Uterus (tissue), 4 donors: Measurements from ENCODE around the gene FOCAD. TPM values are rescaled to one million over a fixed set of nuclear protein-coding genes. Genes with fewer than 3 reads are reported as not detected.

Experiments used
- DNase-seq, 2 donors: peaks; one replicate each; pipeline ENCODE4 v3.0.0-alpha.2; 2019 to 2020
- H3K27ac ChIP-seq, 2 donors: fragments of 200-600 bp; sonication (generic); 1 replicate in 1 of 2; 2 replicates in 1 of 2; pipeline ENCODE4 v1.5.1; 2016 to 2018
- H3K27me3 ChIP-seq, 2 donors: fragments of 200-600 bp; sonication (generic); one replicate each; pipeline ENCODE4 v1.5.1; 2018 to 2019; ENCODE audit warnings: control low read depth in 1 of 2
- H3K36me3 ChIP-seq, 2 donors: fragments of 200-600 bp; sonication (generic); one replicate each; pipeline ENCODE4 v1.5.1; 2019; ENCODE audit warnings: control low read depth in 1 of 2
- H3K4me1 ChIP-seq, 2 donors: fragments of 200-600 bp; sonication (generic); one replicate each; pipeline ENCODE4 v1.5.1; 2018 to 2019; ENCODE audit warnings: control low read depth in 1 of 2
- H3K4me3 ChIP-seq, 2 donors: fragments of 200-600 bp; sonication (generic); 1 replicate in 1 of 2; 2 replicates in 1 of 2; pipeline ENCODE4 v1.5.1; 2018 to 2019; ENCODE audit warnings: mild to moderate bottlenecking in 1 of 2
- H3K9me3 ChIP-seq, 2 donors: fragments of 200-600 bp; sonication (generic); one replicate each; pipeline ENCODE4 v1.5.1; 2019; ENCODE audit warnings: control low read depth in 1 of 2
- CTCF ChIP-seq, 4 experiments: fragments of 200-600 bp in 2 of 4; fragments of 450-650 bp in 2 of 4; sonication (generic) in 2 of 4; IDR thresholded peaks; one replicate each; pipeline ENCODE4 v1.5.1; 2016 to 2019; ENCODE audit warnings: antibody characterized with exemption in 4 of 4, mild to moderate bottlenecking in 2 of 4, moderate library complexity in 1 of 4
- POLR2A ChIP-seq, 2 donors: fragments of 450-650 bp; IDR thresholded peaks; one replicate each; pipeline ENCODE4 v1.6.1; 2016; ENCODE audit warnings: antibody characterized with exemption in 2 of 2, mild to moderate bottlenecking in 1 of 2, moderate library complexity in 1 of 2
- intact Hi-C: fragments of 100-400 bp; cut with DNase I; formaldehyde crosslinking; loops from one replicate; pipeline ENCODE4 v1.15.1; 2023; ENCODE audit warnings: low total_unique reads
- total RNA-seq, 4 donors: library from RNA; depleted of rRNA in 3 of 4; stranded (reverse); fragments of >200 nt in 3 of 4; gene quantifications; one replicate each; pipeline versions ENCODE4 v1.1.0 to v1.2.4, GENCODE V29; 2014 to 2023
- donor health status: DM: yes; HTN: yes; CAD: no.

FOCAD gene
- total RNA-seq, 4 donors from 2014 or later = 24.1 to 86.5 (median 34.3) TPM

GRCh38 chr9:20908461-20908860, 224.4 kb downstream of the FOCAD start:
- Histone ChIP-seq H3K36me3 (no peaks in the 10 kb centered on the region), H3K27ac (no peak overlapping the region), H3K27me3 (no peaks in the 10 kb centered on the region), H3K9me3 (no peaks in the 10 kb centered on the region), H3K4me3 (no peak overlapping the region), H3K4me1 (no peaks in the 10 kb centered on the region)
- intact Hi-C loops = no loop called here
- no peak for TF ChIP-seq CTCF (IDR thresholded peaks at IDR 0.05)
- DNase-seq = no peak

- intact Hi-C loops = no loop called here
- Histone ChIP-seq H3K27ac (no peak overlapping the region), H3K9me3 (no peaks in the 10 kb centered on the region), H3K4me3 (no peak overlapping the region), H3K27me3 (no peaks in the 10 kb centered on the region), H3K36me3 (no peaks in the 10 kb centered on the region), H3K4me1 (no peaks in the 10 kb centered on the region)
- no peak for DNase-seq
- TF ChIP-seq POLR2A (IDR thresholded peaks at IDR 0.05) (no peak), CTCF (IDR thresholded peaks at IDR 0.05) (no peak)
Observed at GRCh38 chr9:20914556-20914955, 230.5 kb downstream of the FOCAD start.

- Histone ChIP-seq H3K36me3 (no peaks in the 10 kb centered on the region), H3K27ac (no peak overlapping the region), H3K9me3 (no peaks in the 10 kb centered on the region), H3K27me3 (no peaks in the 10 kb centered on the region), H3K4me1 (no peaks in the 10 kb centered on the region), H3K4me3 (no peak overlapping the region)
- DNase-seq = no peak
- no peak for TF ChIP-seq POLR2A (IDR thresholded peaks at IDR 0.05)
- TF ChIP-seq CTCF (IDR thresholded peaks at IDR 0.05) = no peak
- intact Hi-C loops = no loop called here
Observed at GRCh38 chr9:20921362-20921761, 237.3 kb downstream of the FOCAD start.

- Histone ChIP-seq H3K27ac (no peak overlapping the region), H3K9me3 (no peaks in the 10 kb centered on the region), H3K36me3 (no peaks in the 10 kb centered on the region), H3K4me1 (no peaks in the 10 kb centered on the region), H3K4me3 (no peak overlapping the region), H3K27me3 (no peaks in the 10 kb centered on the region)
- intact Hi-C loops = no loop called here
- DNase-seq = no peak
- TF ChIP-seq CTCF (IDR thresholded peaks at IDR 0.05) (no peak), POLR2A (IDR thresholded peaks at IDR 0.05) (no peak)
Observed at GRCh38 chr9:20925256-20926045, 241.4 kb downstream of the FOCAD start.

- Histone ChIP-seq H3K36me3 (no peaks in the 10 kb centered on the region), H3K27me3 (no peaks in the 10 kb centered on the region), H3K4me3 (no peak overlapping the region), H3K27ac (no peak overlapping the region), H3K9me3 (no peaks in the 10 kb centered on the region), H3K4me1 (no peaks in the 10 kb centered on the region)
- intact Hi-C loops = no loop called here
- TF ChIP-seq CTCF (IDR thresholded peaks at IDR 0.05) = no peak
- no peak for TF ChIP-seq POLR2A (IDR thresholded peaks at IDR 0.05)
- no peak for DNase-seq
Observed at GRCh38 chr9:20929276-20929675, 245.2 kb downstream of the FOCAD start.
